ENCODE results near the gene PGA4. TPM values are rescaled to one million over a fixed set of nuclear protein-coding genes. Genes with fewer than 3 reads are reported as not detected.
"Not testable (repeated sequence)": the region's sequence is repeated elsewhere in the genome, so short reads cannot be mapped to it uniquely, and the experiment has no call there.

Gene PGA4
- total RNA-seq, 4 donors from 2014 or later: 1.6 to 25.4 TPM; not detected in 2

GRCh38 chr11:61174949-61175348 is 47.2 kb upstream of the PGA4 start:
- Histone ChIP-seq H3K9me3 (no peaks in the 10 kb centered on the region), H3K4me3 (no peak overlapping the region), H3K27me3 (no peaks in the 10 kb centered on the region), H3K4me1 (no peaks in the 10 kb centered on the region), H3K36me3 (no peaks in the 10 kb centered on the region), H3K27ac (no peak overlapping the region)
- intact Hi-C loops (cut with DNase I; ENCODE audit: low total_unique reads) (no loop called here), in situ Hi-C loops (cut with MboI; ENCODE audit: low pct_ligation_motif_present in 1 of 4, low pct_unique_long_range_greater_than_20kb in 1 of 4, low sequenced_read_pairs in 3 of 4) (loop anchor here in 1 of 4 donors (25.0 kb wide), 1 partner anchor 338 kb away; the partner anchor contains the start of gene CCDC86)
- TF ChIP-seq POLR2AphosphoS5 (IDR thresholded peaks at IDR 0.05): no peak
- no peak for TF ChIP-seq CTCF (IDR thresholded peaks at IDR 0.05)
- no peak for TF ChIP-seq EP300 (IDR thresholded peaks at IDR 0.05; ENCODE audit: low read depth)
- TF ChIP-seq POLR2A (IDR thresholded peaks at IDR 0.05): no peak
- no peak for DNase-seq
- WGBS, 2 donors (ENCODE audit: low coverage in 1 of 2): 61 to 62% methylated on average over 2 to 6 of the region's 6 CpGs

DNA sequence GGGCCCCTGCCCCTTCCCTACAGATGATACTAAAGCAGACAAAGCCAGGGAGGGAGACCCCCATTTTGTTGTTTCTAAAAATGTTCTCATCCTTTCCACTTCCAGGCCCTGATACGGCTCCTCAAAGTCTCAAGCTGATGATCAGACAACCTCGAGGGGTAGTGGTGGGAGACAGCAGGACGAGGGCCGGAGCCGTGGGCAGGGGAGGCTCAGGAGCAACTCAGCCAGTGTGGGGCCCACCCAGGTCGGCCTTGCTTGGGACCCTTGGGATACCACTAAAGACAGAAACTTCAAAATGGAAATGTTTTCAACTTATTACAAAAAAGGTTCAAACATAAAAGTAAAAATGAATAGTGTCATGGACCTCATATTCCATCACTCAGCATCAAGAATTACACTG is 45.7 kb upstream of the PGA4 start:
- no peak for TF ChIP-seq POLR2A (IDR thresholded peaks at IDR 0.05)
- WGBS, 2 donors (ENCODE audit: low coverage in 1 of 2): 82% methylated on average over 6 of the region's 6 CpGs; no CpG with 5 or more reads in 1 of the 2 donors
- no peak for DNase-seq
- H3K9me3 ChIP-seq: no peaks in the 10 kb centered on the region
- in situ Hi-C loops (cut with MboI; ENCODE audit: low pct_ligation_motif_present in 1 of 4, low pct_unique_long_range_greater_than_20kb in 1 of 4, low sequenced_read_pairs in 3 of 4): loop anchor here in 1 of 4 donors (25.0 kb wide), 1 partner anchor 339 kb away; the partner anchor contains the start of gene CCDC86
- H3K27ac ChIP-seq: no peak overlapping the region
- no peaks in the 10 kb centered on the region for H3K4me1 ChIP-seq
- no peaks in the 10 kb centered on the region for H3K27me3 ChIP-seq
- intact Hi-C loops (cut with DNase I; ENCODE audit: low total_unique reads): no loop called here
- H3K4me3 ChIP-seq: no peak overlapping the region
- H3K36me3 ChIP-seq: no peaks in the 10 kb centered on the region

DNA sequence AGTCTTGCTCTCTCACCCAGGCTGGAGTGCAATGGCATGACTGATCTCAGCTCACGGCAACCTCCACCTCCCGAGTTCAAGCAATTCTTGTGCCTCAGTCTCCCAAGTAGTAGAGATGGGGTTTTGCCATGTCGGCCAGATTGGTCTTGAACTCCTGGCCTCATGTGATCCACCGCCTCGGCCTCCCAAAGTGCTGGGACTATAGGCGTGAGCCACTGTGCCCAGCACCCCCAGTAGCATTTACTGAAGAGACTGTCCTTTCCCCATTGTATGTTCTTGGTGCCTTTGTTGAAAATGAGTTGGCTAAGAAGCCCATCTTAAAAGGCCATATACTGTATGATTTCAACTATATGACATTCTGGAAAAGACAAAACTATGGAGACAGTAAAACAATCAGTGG is 41.9 kb upstream of the PGA4 start:
- intact Hi-C loops (cut with DNase I; ENCODE audit: low total_unique reads); H3K4me1 ChIP-seq; H3K4me3 ChIP-seq; DNase-seq; H3K27ac ChIP-seq; H3K36me3 ChIP-seq; H3K27me3 ChIP-seq; H3K9me3 ChIP-seq: not testable (repeated sequence)
- 94% methylated on average over 6 of the region's 6 CpGs; no CpG with 5 or more reads in 1 of the 2 donors for WGBS, 2 donors (ENCODE audit: low coverage in 1 of 2)
- in situ Hi-C loops (cut with MboI; ENCODE audit: low pct_ligation_motif_present in 1 of 4, low pct_unique_long_range_greater_than_20kb in 1 of 4, low sequenced_read_pairs in 3 of 4): loop anchor here in 1 of 4 donors (25.0 kb wide), 1 partner anchor 343 kb away; the partner anchor contains the start of gene CCDC86

GRCh38 chr11:61181489-61181888 is 40.7 kb upstream of the PGA4 start:
- no peak for DNase-seq
- Histone ChIP-seq H3K36me3 (no peaks in the 10 kb centered on the region), H3K4me1 (no peaks in the 10 kb centered on the region), H3K27ac (no peak overlapping the region), H3K27me3 (no peaks in the 10 kb centered on the region), H3K9me3 (no peaks in the 10 kb centered on the region), H3K4me3 (no peak overlapping the region)
- TF ChIP-seq CTCF (IDR thresholded peaks at IDR 0.05) (no peak), POLR2A (IDR thresholded peaks at IDR 0.05) (no peak), POLR2AphosphoS5 (IDR thresholded peaks at IDR 0.05) (no peak), EP300 (IDR thresholded peaks at IDR 0.05; ENCODE audit: low read depth) (no peak)
- intact Hi-C loops (cut with DNase I; ENCODE audit: low total_unique reads): no loop called here
- 95 to 100% methylated on average over 4 of the region's 4 CpGs for WGBS, 2 donors (ENCODE audit: low coverage in 1 of 2)
- in situ Hi-C loops (cut with MboI; ENCODE audit: low pct_ligation_motif_present in 1 of 4, low pct_unique_long_range_greater_than_20kb in 1 of 4, low sequenced_read_pairs in 3 of 4): loop anchor here in 1 of 4 donors (25.0 kb wide), 1 partner anchor 344 kb away; the partner anchor contains the start of gene CCDC86

GRCh38 chr11:61183645-61184044 is 38.5 kb upstream of the PGA4 start:
- H3K36me3 ChIP-seq: no peaks in the 10 kb centered on the region
- WGBS, 2 donors (ENCODE audit: low coverage in 1 of 2): 60 to 76% methylated on average over 4 of the region's 4 CpGs
- in situ Hi-C loops (cut with MboI; ENCODE audit: low pct_ligation_motif_present in 1 of 4, low pct_unique_long_range_greater_than_20kb in 1 of 4, low sequenced_read_pairs in 3 of 4): loop anchor here in 1 of 4 donors (25.0 kb wide), 1 partner anchor 346 kb away; the partner anchor contains the start of gene CCDC86
- no peaks in the 10 kb centered on the region for H3K9me3 ChIP-seq
- intact Hi-C loops (cut with DNase I; ENCODE audit: low total_unique reads): no loop called here
- H3K27me3 ChIP-seq: peaks cover under 1% of the 10 kb centered on the region
- no peak for DNase-seq
- H3K4me1 ChIP-seq: no peaks in the 10 kb centered on the region
- H3K27ac ChIP-seq: no peak overlapping the region
- no peak for TF ChIP-seq POLR2AphosphoS5 (IDR thresholded peaks at IDR 0.05)
- no peak overlapping the region for H3K4me3 ChIP-seq

Data from transverse colon (tissue), 4 donors.